Neuronal stem cell (in vitro differentiated cells): ENCODE data around the gene SLMAP.

ENCODE experiments used
- DNase-seq: peaks from one replicate; pipeline ENCODE4 v3.0.0-alpha.2; 2013; ENCODE audit warnings: low spot score
- H2AFZ ChIP-seq: one replicate; pipeline ENCODE4 v1.6.1; 2013; ENCODE audit warnings: mild to moderate bottlenecking, low read length, inconsistent platforms
- H2AK5ac ChIP-seq: 2 replicates; pipeline ENCODE4 v1.6.1; 2013; ENCODE audit warnings: low read depth, mild to moderate bottlenecking, inconsistent platforms, low read length, moderate library complexity, mixed read lengths
- H2BK120ac ChIP-seq: 2 replicates; pipeline ENCODE4 v1.6.1; 2013; ENCODE audit warnings: low read depth, mild to moderate bottlenecking, inconsistent platforms, low read length, moderate library complexity, mixed read lengths
- H2BK12ac ChIP-seq: one replicate; pipeline ENCODE4 v1.6.1; 2013; ENCODE audit warnings: low read length, inconsistent platforms
- H2BK15ac ChIP-seq: 2 replicates; pipeline ENCODE4 v1.6.1; 2013; ENCODE audit warnings: mild to moderate bottlenecking, low read length, inconsistent platforms, mixed read lengths
- H2BK5ac ChIP-seq: one replicate; pipeline ENCODE4 v1.6.1; 2013; ENCODE audit warnings: inconsistent platforms, mild to moderate bottlenecking, low read length, moderate library complexity
- H3K14ac ChIP-seq: one replicate; pipeline ENCODE4 v1.6.1; 2013; ENCODE audit warnings: low read length, inconsistent platforms
- H3K18ac ChIP-seq: 2 replicates; pipeline ENCODE4 v1.6.1; 2013; ENCODE audit warnings: low read length, inconsistent platforms
- H3K23ac ChIP-seq: 2 replicates; pipeline ENCODE4 v1.6.1; 2013; ENCODE audit warnings: low read depth, mild to moderate bottlenecking, mixed read lengths, low read length, inconsistent platforms; ENCODE audit not compliant: poor library complexity
- H3K27ac ChIP-seq: replicated peaks from 3 replicates; pipeline ENCODE4 v1.5.1; 2013; ENCODE audit warnings: low read length, inconsistent platforms
- H3K27me3 ChIP-seq, 3 experiments: 2 replicates each; pipeline ENCODE4 v1.6.1; 2013; ENCODE audit warnings: low read length in 3 of 3, mild to moderate bottlenecking in 2 of 3, inconsistent platforms in 1 of 3, low read depth in 1 of 3, mixed read lengths in 1 of 3, moderate library complexity in 1 of 3; ENCODE audit not compliant: control insufficient read depth in 3 of 3, insufficient read depth in 3 of 3
- H3K36me3 ChIP-seq, 2 donors: replicated peaks in 1 of 2; 2 replicates each; pipeline ENCODE4 v1.6.1; 2013; ENCODE audit warnings: low read length in 2 of 2; ENCODE audit not compliant: control insufficient read depth in 2 of 2, insufficient read depth in 2 of 2
- H3K4ac ChIP-seq: 2 replicates; pipeline ENCODE4 v1.6.1; 2013; ENCODE audit warnings: inconsistent platforms, mild to moderate bottlenecking, low read length, moderate library complexity
- H3K4me1 ChIP-seq, 2 donors: 1 replicate in 1 of 2; 2 replicates in 1 of 2; pipeline ENCODE4 v1.6.1; 2013; ENCODE audit warnings: low read length in 2 of 2, low read depth in 1 of 2; ENCODE audit not compliant: control insufficient read depth in 2 of 2, insufficient read depth in 1 of 2
- H3K4me2 ChIP-seq: one replicate; pipeline ENCODE4 v1.6.1; 2013; ENCODE audit warnings: mild to moderate bottlenecking, low read length, inconsistent platforms; ENCODE audit not compliant: insufficient read depth, poor library complexity, severe bottlenecking
- H3K4me3 ChIP-seq, 2 donors: 2 replicates each; pipeline ENCODE4 v1.5.1; 2013; ENCODE audit warnings: low read length in 2 of 2, mild to moderate bottlenecking in 2 of 2, inconsistent platforms in 1 of 2, moderate library complexity in 1 of 2
- H3K79me1 ChIP-seq: one replicate; pipeline ENCODE4 v1.6.1; 2013; ENCODE audit warnings: low read depth, mild to moderate bottlenecking, inconsistent platforms, low read length, moderate library complexity
- H3K9ac ChIP-seq: one replicate; pipeline ENCODE4 v1.6.1; 2013; ENCODE audit warnings: mild to moderate bottlenecking, low read depth, low read length, inconsistent platforms; ENCODE audit not compliant: poor library complexity
- H3K9me3 ChIP-seq, 2 donors: replicated peaks in 1 of 2; 2 replicates each; pipeline versions ENCODE3 to v1.6.1; 2013; ENCODE audit warnings: low read length in 2 of 2, mild to moderate bottlenecking in 2 of 2, inconsistent platforms in 1 of 2, low read depth in 1 of 2, mixed read lengths in 1 of 2, moderate library complexity in 1 of 2; ENCODE audit not compliant: control insufficient read depth in 2 of 2, insufficient read depth in 1 of 2
- H4K8ac ChIP-seq: one replicate; pipeline ENCODE4 v1.6.1; 2013; ENCODE audit warnings: low read depth, mild to moderate bottlenecking, inconsistent platforms, low read length, moderate library complexity
- H4K91ac ChIP-seq: one replicate; pipeline ENCODE4 v1.6.1; 2013; ENCODE audit warnings: low read length, low read depth, mild to moderate bottlenecking, inconsistent platforms; ENCODE audit not compliant: poor library complexity
- WGBS, 2 donors: extraction: QIAGEN DNeasy Blood & Tissue Kit; methylation state at CpG; one replicate each; pipeline ENCODE4 v1.1.7; 2013; ENCODE audit warnings: missing lambda C conversion rate in 2 of 2, mixed read lengths in 1 of 2; ENCODE audit not compliant: insufficient read length in 2 of 2, insufficient replicate concordance in 1 of 2; ENCODE audit errors: extremely low coverage in 2 of 2; 5-methylcytosine and 5-hydroxymethylcytosine counted together

The SLMAP gene

DNA sequence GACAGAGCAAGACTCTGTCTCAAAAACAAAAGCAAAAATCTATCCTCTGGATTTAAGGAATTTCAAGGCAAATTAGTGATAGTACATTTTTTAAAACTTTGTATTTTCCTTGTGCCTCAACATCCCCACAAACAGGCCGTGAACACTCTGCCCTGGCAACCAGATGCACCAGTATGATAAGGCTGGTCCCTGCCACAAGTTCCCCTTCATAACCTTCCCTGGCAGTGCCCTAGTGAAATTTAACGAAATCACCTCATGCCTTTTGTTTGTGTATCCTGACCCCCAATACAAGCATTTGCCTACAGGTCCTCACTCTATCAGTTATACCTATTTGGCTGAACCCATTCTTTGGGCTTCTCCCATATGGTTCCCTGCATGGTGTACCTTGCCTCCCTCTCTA, 144.7 kb downstream of the SLMAP start:
- no peak overlapping the region for H3K23ac ChIP-seq
- no peak overlapping the region for H3K4me3 ChIP-seq
- H3K79me1 ChIP-seq, result no peaks in the 10 kb centered on the region
- no peak overlapping the region for H3K27ac ChIP-seq
- no peak overlapping the region for H2AFZ ChIP-seq
- no peak overlapping the region for H2AK5ac ChIP-seq
- H3K4me2 ChIP-seq, result no peak overlapping the region
- H2BK15ac ChIP-seq, result no peak overlapping the region
- no peaks in the 10 kb centered on the region for H3K27me3 ChIP-seq
- no peak overlapping the region for H2BK120ac ChIP-seq
- H3K18ac ChIP-seq, result no peak overlapping the region
- WGBS, 2 donors, result no CpG with 5 or more reads among the region's 2 CpGs
- peaks cover 3 to 19% of the 10 kb centered on the region in 2 donors for H3K36me3 ChIP-seq
- no peak overlapping the region for H4K91ac ChIP-seq
- H3K9me3 ChIP-seq, result no peaks in the 10 kb centered on the region
- H2BK12ac ChIP-seq, result no peak overlapping the region
- no peak overlapping the region for H4K8ac ChIP-seq
- no peaks in the 10 kb centered on the region for H3K4me1 ChIP-seq
- H2BK5ac ChIP-seq, result no peak overlapping the region
- no peak for DNase-seq
- no peak overlapping the region for H3K4ac ChIP-seq
- no peak overlapping the region for H3K9ac ChIP-seq
- no peak overlapping the region for H3K14ac ChIP-seq

GRCh38 chr3:57903124-57903890, 147.2 kb downstream of the SLMAP start:
- Histone ChIP-seq H2AK5ac (no peak overlapping the region), H3K18ac (no peak overlapping the region), H3K4me2 (no peak overlapping the region), H3K14ac (no peak overlapping the region), H2BK120ac (no peak overlapping the region), H3K27ac (no peak overlapping the region), H3K9ac (no peak overlapping the region), H3K4me1 (no peaks in the 10 kb centered on the region), H3K27me3 (no peaks in the 10 kb centered on the region), H3K4ac (no peak overlapping the region), H4K91ac (no peak overlapping the region), H4K8ac (no peak overlapping the region), H2BK5ac (no peak overlapping the region), H3K79me1 (no peaks in the 10 kb centered on the region), H2BK15ac (no peak overlapping the region), H3K23ac (no peak overlapping the region), H3K9me3 (no peaks in the 10 kb centered on the region), H2AFZ (no peak overlapping the region), H3K36me3 (peaks cover 5 to 19% of the 10 kb centered on the region in 2 donors), H3K4me3 (no peak overlapping the region), H2BK12ac (no peak overlapping the region)
- no CpG with 5 or more reads among the region's 3 CpGs for WGBS, 2 donors
- no peak for DNase-seq

DNA sequence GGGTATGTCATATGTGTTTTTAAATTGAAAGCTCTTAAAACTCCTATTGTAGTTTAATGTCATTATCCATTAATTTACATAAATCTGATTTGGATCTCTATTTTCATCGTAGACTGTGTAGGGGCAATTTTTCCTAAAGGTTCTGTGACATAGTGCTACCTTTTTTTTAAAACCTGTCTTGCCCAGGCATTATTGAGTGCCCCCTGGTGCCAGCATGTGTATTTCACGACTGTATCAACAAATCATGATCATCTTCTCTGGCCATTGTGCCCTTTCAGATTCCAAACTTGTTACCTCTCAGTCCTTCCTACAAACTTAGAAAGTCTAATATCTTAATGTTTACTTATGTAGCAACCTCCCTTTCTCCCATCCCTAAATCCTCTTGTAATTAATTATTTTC, 154.9 kb downstream of the SLMAP start:
- Histone ChIP-seq H3K9ac (no peak overlapping the region), H4K8ac (no peak overlapping the region)

DNA sequence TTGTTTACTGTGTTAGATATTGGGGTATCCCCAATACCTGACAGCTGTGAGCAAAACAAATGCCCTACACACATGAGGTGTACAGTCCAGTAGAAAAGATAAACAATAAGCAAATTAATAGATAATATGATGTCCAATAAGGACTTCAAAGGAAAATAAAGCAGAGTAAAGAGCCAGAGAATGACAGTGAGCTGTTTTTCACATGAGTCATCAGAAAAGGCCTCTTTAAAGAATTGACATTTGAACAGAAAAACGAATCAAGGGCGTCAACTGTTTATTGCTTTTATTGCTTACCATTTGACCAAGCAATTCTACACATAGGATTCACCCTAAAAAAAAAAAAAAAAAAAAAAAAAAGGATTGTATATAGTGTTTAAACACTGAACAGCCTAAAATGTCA, 155.5 kb downstream of the SLMAP start:
- H3K14ac ChIP-seq, result no peak overlapping the region
- H4K91ac ChIP-seq, result no peak overlapping the region
- peaks cover 0 to under 1% of the 10 kb centered on the region in 2 donors for H3K9me3 ChIP-seq
- H3K18ac ChIP-seq, result no peak overlapping the region
- H3K27me3 ChIP-seq, result no peaks in the 10 kb centered on the region
- H3K4me1 ChIP-seq, result no peaks in the 10 kb centered on the region
- H3K36me3 ChIP-seq, result peaks cover 4 to 70% of the 10 kb centered on the region in 2 donors
- H2BK15ac ChIP-seq, result no peak overlapping the region
- H2AK5ac ChIP-seq, result no peak overlapping the region
- H3K79me1 ChIP-seq, result no peaks in the 10 kb centered on the region
- H3K4me2 ChIP-seq, result no peak overlapping the region
- no peak overlapping the region for H3K23ac ChIP-seq
- no peak overlapping the region for H2BK5ac ChIP-seq
- H2AFZ ChIP-seq, result no peak overlapping the region
- H3K27ac ChIP-seq, result no peak overlapping the region
- H4K8ac ChIP-seq, result no peak overlapping the region
- no peak overlapping the region for H3K4ac ChIP-seq
- no peak overlapping the region for H2BK120ac ChIP-seq
- no CpG with 5 or more reads among the region's 2 CpGs for WGBS, 2 donors
- no peak overlapping the region for H3K4me3 ChIP-seq
- H2BK12ac ChIP-seq, result no peak overlapping the region
- no peak overlapping the region for H3K9ac ChIP-seq
- no peak for DNase-seq

More for the DNA sequence above, 154.9 kb downstream of the SLMAP start:
- whole genome bisulfite sequencing, 2 donors, result no CpG with 5 or more reads among the region's 2 CpGs
- Histone ChIP-seq H3K4ac (no peak overlapping the region), H2BK15ac (no peak overlapping the region), H3K27ac (no peak overlapping the region), H3K79me1 (no peaks in the 10 kb centered on the region), H2AK5ac (no peak overlapping the region), H3K14ac (no peak overlapping the region), H3K9me3 (no peaks in the 10 kb centered on the region), H2BK5ac (no peak overlapping the region), H3K4me1 (no peaks in the 10 kb centered on the region), H3K4me2 (no peak overlapping the region), H3K23ac (no peak overlapping the region), H3K27me3 (no peaks in the 10 kb centered on the region), H4K91ac (no peak overlapping the region), H3K4me3 (no peak overlapping the region), H3K36me3 (peaks cover 4 to 64% of the 10 kb centered on the region in 2 donors), H2AFZ (no peak overlapping the region), H3K18ac (no peak overlapping the region), H2BK120ac (no peak overlapping the region), H2BK12ac (no peak overlapping the region)
- DNase-seq, result no peak
